HL-60 (cell line): Measurements from ENCODE around the gene ARID3C.

Source experiments
- POLR2AphosphoS5 ChIP-seq: IDR thresholded peaks from 2 replicates; pipeline ENCODE4 v1.6.1; 2012; ENCODE audit warnings: low read depth
- TF ChIP-seq, protein P1 (sequence below): IDR thresholded peaks from one replicate; pipeline ENCODE4 v1.5.1; 2011; ENCODE audit warnings: low read length, control low read depth, inconsistent platforms; ENCODE audit not compliant: insufficient read depth

DNA sequence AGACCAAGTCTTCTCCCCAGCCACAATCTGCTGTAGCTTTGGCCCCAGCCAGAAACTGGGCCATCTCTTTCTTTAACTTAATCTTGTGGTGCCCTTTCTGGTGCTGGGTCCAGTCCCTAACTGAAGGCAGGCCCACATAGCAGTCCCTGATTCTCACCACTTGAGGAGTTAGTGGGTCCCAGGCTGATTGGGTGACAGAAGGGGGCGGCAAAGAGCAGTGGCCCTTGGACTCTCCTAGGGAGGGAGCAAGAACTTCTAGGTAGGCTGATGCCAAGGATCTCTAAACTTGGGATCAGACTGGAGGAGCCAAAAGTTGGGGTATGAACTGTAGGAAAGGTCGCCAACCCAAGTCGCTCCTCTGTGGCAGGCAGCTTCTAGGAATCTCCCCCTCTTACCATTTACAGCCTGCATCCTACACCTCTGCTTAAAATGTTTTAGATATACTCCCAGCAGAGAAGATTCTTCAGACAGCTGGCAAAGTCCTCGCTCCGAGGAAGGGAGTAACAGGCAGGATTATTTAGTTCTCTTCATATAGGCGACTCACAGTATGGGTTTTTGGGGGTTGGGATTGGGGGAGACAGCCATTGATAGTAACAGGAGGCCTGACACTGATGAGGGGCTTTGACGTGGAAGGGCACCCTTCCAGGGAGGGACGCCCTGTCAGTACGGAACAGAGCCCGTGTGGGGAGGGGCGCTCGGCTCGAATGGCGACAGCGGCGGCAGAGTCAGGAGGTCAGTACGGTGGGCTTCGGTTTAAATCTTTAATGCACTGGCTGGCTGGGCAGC, 35.6 kb upstream of the ARID3C start:
- TF ChIP-seq, protein P1, sequence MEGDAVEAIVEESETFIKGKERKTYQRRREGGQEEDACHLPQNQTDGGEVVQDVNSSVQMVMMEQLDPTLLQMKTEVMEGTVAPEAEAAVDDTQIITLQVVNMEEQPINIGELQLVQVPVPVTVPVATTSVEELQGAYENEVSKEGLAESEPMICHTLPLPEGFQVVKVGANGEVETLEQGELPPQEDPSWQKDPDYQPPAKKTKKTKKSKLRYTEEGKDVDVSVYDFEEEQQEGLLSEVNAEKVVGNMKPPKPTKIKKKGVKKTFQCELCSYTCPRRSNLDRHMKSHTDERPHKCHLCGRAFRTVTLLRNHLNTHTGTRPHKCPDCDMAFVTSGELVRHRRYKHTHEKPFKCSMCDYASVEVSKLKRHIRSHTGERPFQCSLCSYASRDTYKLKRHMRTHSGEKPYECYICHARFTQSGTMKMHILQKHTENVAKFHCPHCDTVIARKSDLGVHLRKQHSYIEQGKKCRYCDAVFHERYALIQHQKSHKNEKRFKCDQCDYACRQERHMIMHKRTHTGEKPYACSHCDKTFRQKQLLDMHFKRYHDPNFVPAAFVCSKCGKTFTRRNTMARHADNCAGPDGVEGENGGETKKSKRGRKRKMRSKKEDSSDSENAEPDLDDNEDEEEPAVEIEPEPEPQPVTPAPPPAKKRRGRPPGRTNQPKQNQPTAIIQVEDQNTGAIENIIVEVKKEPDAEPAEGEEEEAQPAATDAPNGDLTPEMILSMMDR = peak; percentile 89
- no peak for TF ChIP-seq POLR2AphosphoS5
